Endodermal cell (in vitro differentiated cells): Measurements from ENCODE around the gene PCAT7. TPM values are rescaled to one million over a fixed set of nuclear protein-coding genes. Genes with fewer than 3 reads are reported as not detected.

Experiments used
- DNase-seq: peaks from one replicate; pipeline ENCODE4 v3.0.0-alpha.2; 2017
- H3K27ac ChIP-seq: 2 replicates; pipeline ENCODE4 v1.5.1; 2013; ENCODE audit warnings: mild to moderate bottlenecking, low read depth, low read length, moderate library complexity
- H3K27me3 ChIP-seq: 2 replicates; pipeline ENCODE4 v1.6.1; 2013; ENCODE audit warnings: mild to moderate bottlenecking, low read length, moderate library complexity; ENCODE audit not compliant: insufficient read depth, control insufficient read depth, poor library complexity, severe bottlenecking
- H3K36me3 ChIP-seq: 2 replicates; pipeline ENCODE4 v1.7.0; 2013; ENCODE audit warnings: mild to moderate bottlenecking, low read length, moderate library complexity; ENCODE audit not compliant: control insufficient read depth, insufficient read depth
- H3K4me1 ChIP-seq: one replicate; pipeline ENCODE4 v1.7.0; 2013; ENCODE audit warnings: low read length; ENCODE audit not compliant: control insufficient read depth, insufficient read depth
- H3K4me3 ChIP-seq: 2 replicates; pipeline ENCODE4 v1.5.1; 2013; ENCODE audit warnings: mild to moderate bottlenecking, low read length, moderate library complexity
- H3K9ac ChIP-seq: 2 replicates; pipeline ENCODE4 v1.6.1; 2013; ENCODE audit warnings: mild to moderate bottlenecking, low read length, moderate library complexity; ENCODE audit not compliant: poor library complexity, severe bottlenecking; ENCODE audit errors: extremely low read depth
- H3K9me3 ChIP-seq: 2 replicates; pipeline ENCODE4 v1.6.1; 2013; ENCODE audit warnings: mild to moderate bottlenecking, low read length, moderate library complexity; ENCODE audit not compliant: control insufficient read depth
- H3K27ac Mint-ChIP-seq: 2 replicates; pipeline ENCODE4 v1.8.0; 2020; ENCODE audit warnings: mixed read lengths
- H3K27me3 Mint-ChIP-seq: 2 replicates; pipeline ENCODE4 v1.8.0; 2021; ENCODE audit warnings: mild to moderate bottlenecking, mixed read lengths; ENCODE audit not compliant: insufficient read depth
- H3K36me3 Mint-ChIP-seq: 2 replicates; pipeline ENCODE4 v1.8.0; 2020; ENCODE audit warnings: low read depth, mixed read lengths
- H3K4me1 Mint-ChIP-seq: 2 replicates; pipeline ENCODE4 v1.8.0; 2020; ENCODE audit warnings: mixed read lengths
- H3K4me3 Mint-ChIP-seq: 2 replicates; pipeline ENCODE4 v1.8.0; 2020; ENCODE audit warnings: mild to moderate bottlenecking, moderate library complexity, mixed read lengths
- H3K9me3 Mint-ChIP-seq: 2 replicates; pipeline ENCODE4 v1.8.0; 2020; ENCODE audit warnings: mild to moderate bottlenecking, mixed read lengths
- CTCF ChIP-seq: fragments of 200-600 bp; sonication (generic); conservative IDR thresholded peaks from 2 replicates; pipeline ENCODE4 v1.5.0; 2021; ENCODE audit warnings: antibody characterized with exemption, mild to moderate bottlenecking
- WGBS, 2 experiments: methylation state at CpG; one replicate each; pipeline versions ENCODE4 v1.1.5 to v1.1.7; 2013; ENCODE audit warnings: missing lambda C conversion rate in 2 of 2, mixed read lengths in 1 of 2; ENCODE audit not compliant: insufficient coverage in 1 of 2, insufficient read length in 1 of 2; 5-methylcytosine and 5-hydroxymethylcytosine counted together
- total RNA-seq, 2 donors: library from RNA; stranded (reverse); fragmentation: NEBNext Ultra II Directional in 1 of 2; extraction: Animal tissue kit (Norgen Biotek cat#: 25700) in 1 of 2; gene quantifications; 2 replicates in 1 of 2; 3 replicates in 1 of 2; pipeline ENCODE4 v1.2.1, GENCODE V29; 2021

The PCAT7 gene
- total RNA-seq, 2 donors from 2014 or later, result 4.2 to 7.3 TPM

- Histone ChIP-seq H3K4me3 (no peak overlapping the region), H3K36me3 (no peaks in the 10 kb centered on the region), H3K9me3 (no peaks in the 10 kb centered on the region), H3K27ac (no peak overlapping the region), H3K27me3 (peaks cover 4% of the 10 kb centered on the region), H3K4me1 (no peaks in the 10 kb centered on the region), H3K9ac (no peak overlapping the region)
- 91 to 94% methylated on average over 15 to 17 of the region's 17 CpGs for WGBS, 2 experiments
- H3K27me3 Mint-ChIP-seq, result peaks cover 17% of the 10 kb centered on the region
- no peak for DNase-seq
- H3K9me3 Mint-ChIP-seq, result peaks cover 10% of the 10 kb centered on the region
- H3K4me3 Mint-ChIP-seq, result no peak overlapping the region
- H3K27ac Mint-ChIP-seq, result no peak overlapping the region
- no peak for TF ChIP-seq CTCF
- H3K36me3 Mint-ChIP-seq, result peaks cover 20% of the 10 kb centered on the region
- H3K4me1 Mint-ChIP-seq, result no peaks in the 10 kb centered on the region
Measured at GRCh38 chr9:94568972-94569712, 14.3 kb downstream of the PCAT7 start.

- no peak for TF ChIP-seq CTCF
- 77 to 96% methylated on average over 2 of the region's 2 CpGs for WGBS, 2 experiments
Measured at GRCh38 chr9:94576131-94576530, 21.2 kb downstream of the PCAT7 start.

GRCh38 chr9:94577036-94577435 lies 22.2 kb downstream of the PCAT7 start:
- 0% methylated on average over 1 of the region's 1 CpG; no CpG with 5 or more reads in 1 of the 2 experiments for WGBS, 2 experiments
- no peaks in the 10 kb centered on the region for H3K36me3 ChIP-seq
- TF ChIP-seq CTCF, result no peak
- H3K27ac Mint-ChIP-seq, result no peak overlapping the region
- H3K9ac ChIP-seq, result no peak overlapping the region
- no peak for DNase-seq
- H3K4me3 ChIP-seq, result no peak overlapping the region
- H3K4me1 ChIP-seq, result no peaks in the 10 kb centered on the region
- H3K27me3 ChIP-seq, result peaks cover 4% of the 10 kb centered on the region
- peaks cover 5% of the 10 kb centered on the region for H3K9me3 Mint-ChIP-seq
- no peak overlapping the region for H3K4me3 Mint-ChIP-seq
- no peak overlapping the region for H3K27ac ChIP-seq
- peaks cover 7% of the 10 kb centered on the region for H3K27me3 Mint-ChIP-seq
- H3K4me1 Mint-ChIP-seq, result no peaks in the 10 kb centered on the region
- no peaks in the 10 kb centered on the region for H3K36me3 Mint-ChIP-seq
- H3K9me3 ChIP-seq, result peaks cover 7% of the 10 kb centered on the region

More at GRCh38 chr9:94576131-94576530, 21.2 kb downstream of the PCAT7 start:
- Mint-ChIP-seq H3K9me3 (peaks cover 5% of the 10 kb centered on the region), H3K27ac (no peak overlapping the region), H3K27me3 (peaks cover 13% of the 10 kb centered on the region), H3K4me1 (no peaks in the 10 kb centered on the region), H3K4me3 (no peak overlapping the region), H3K36me3 (no peaks in the 10 kb centered on the region)
- Histone ChIP-seq H3K4me3 (no peak overlapping the region), H3K27me3 (peaks cover 4% of the 10 kb centered on the region), H3K4me1 (no peaks in the 10 kb centered on the region), H3K36me3 (no peaks in the 10 kb centered on the region), H3K9ac (no peak overlapping the region), H3K27ac (no peak overlapping the region), H3K9me3 (peaks cover 7% of the 10 kb centered on the region)
- DNase-seq, result no peak
